K562 (cell line): ENCODE data around the gene USP15. TPM values are rescaled to one million over a fixed set of nuclear protein-coding genes. Genes with fewer than 3 reads are reported as not detected.

Source experiments
- CTCFL ChIP-seq: IDR thresholded peaks from 2 replicates; pipeline ENCODE4 v1.6.1; 2011; ENCODE audit warnings: borderline replicate concordance, low read depth, mild to moderate bottlenecking, moderate library complexity, low read length; ENCODE audit not compliant: insufficient read depth, poor library complexity, severe bottlenecking
- E2F4 ChIP-seq: sonication (generic); formaldehyde crosslinking; IDR thresholded peaks from 2 replicates; pipeline ENCODE4 v1.8.0; 2022; ENCODE audit warnings: mild to moderate bottlenecking, low read depth, missing genetic modification reagents
- MCM7 ChIP-seq, 2 experiments: fragments of 450-650 bp; IDR thresholded peaks; 2 replicates each; pipeline ENCODE4 v1.6.1; 2016 to 2018
- MEF2D ChIP-seq: conservative IDR thresholded peaks from 2 replicates; pipeline ENCODE4 v1.6.1; 2016; ENCODE audit warnings: low read depth, missing genetic modification characterization, missing compliant biosample characterization
- PBX2 ChIP-seq, 2 experiments: IDR thresholded peaks in 1 of 2; conservative IDR thresholded peaks in 1 of 2; 2 replicates each; pipeline ENCODE4 v1.6.1; 2016; ENCODE audit warnings: low read depth in 2 of 2, mild to moderate bottlenecking in 1 of 2, missing compliant biosample characterization in 1 of 2, missing genetic modification characterization in 1 of 2, moderate library complexity in 1 of 2
- PHF8 ChIP-seq: fragments of 200-600 bp; sonication (generic); IDR thresholded peaks from 2 replicates; pipeline ENCODE4 v1.6.1; 2012; ENCODE audit warnings: mixed run types, mild to moderate bottlenecking, inconsistent platforms, low read length, moderate library complexity, borderline replicate concordance
- PKNOX1 ChIP-seq: fragments of 450-650 bp; IDR thresholded peaks from 2 replicates; pipeline ENCODE4 v1.6.1; 2016
- POLR2A ChIP-seq: fragments of 450-650 bp; conservative IDR thresholded peaks from 2 replicates; pipeline ENCODE4 v1.6.1; 2016
- PTBP1 ChIP-seq: fragments of 200-400 bp; formaldehyde crosslinking; IDR thresholded peaks from 2 replicates; pipeline ENCODE4 v1.6.1; 2017; ENCODE audit warnings: low read depth, low read length
- RBM15 ChIP-seq: fragments of 200-400 bp; formaldehyde crosslinking; IDR thresholded peaks from 2 replicates; pipeline ENCODE4 v1.6.1; 2018; ENCODE audit warnings: mild to moderate bottlenecking, low read length, moderate library complexity; ENCODE audit not compliant: insufficient read depth
- SNIP1 ChIP-seq: fragments of 450-650 bp; IDR thresholded peaks from 2 replicates; pipeline ENCODE4 v1.7.1; 2017; ENCODE audit warnings: low read depth, mild to moderate bottlenecking
- STAT5B ChIP-seq: fragments of 250-450 bp; sonication (Bioruptor Pico); IDR thresholded peaks from 2 replicates; pipeline ENCODE4 v1.8.0; 2021; ENCODE audit warnings: mild to moderate bottlenecking, inconsistent platforms
- TRIM25 ChIP-seq: fragments of 450-650 bp; IDR thresholded peaks from 2 replicates; pipeline ENCODE4 v1.7.0; 2016; ENCODE audit warnings: borderline replicate concordance
- ZNF639 ChIP-seq, 2 experiments: fragments of 200-800 bp in 1 of 2; sonication (Bioruptor generic) in 1 of 2; sonication (generic) in 1 of 2; formaldehyde crosslinking in 1 of 2; IDR thresholded peaks in 1 of 2; conservative IDR thresholded peaks in 1 of 2; 2 replicates each; pipeline versions ENCODE4 v1.5.0 to v1.6.1; 2016 to 2020; ENCODE audit warnings: missing compliant biosample characterization in 1 of 2, missing genetic modification characterization in 1 of 2, missing genetic modification reagents in 1 of 2
- polyA plus RNA-seq, 8 experiments: library from polyadenylated mRNA; depleted of rRNA in 4 of 8; stranded (reverse) in 5 of 8; unstranded in 3 of 8; fragments of >200 nt; fragmentation: Nextera tagmentation in 2 of 8; fragmentation: Illumina TruSeq in 1 of 8; extraction: Ambion mirVana in 2 of 8; extraction: Trizol in 1 of 8; gene quantifications; 2 replicates each; pipeline versions ENCODE4 v1.2.1 to v1.2.3, GENCODE V29; 2011 to 2014; ENCODE audit warnings: inconsistent platforms in 1 of 8, missing spikeins in 1 of 8
- total RNA-seq, 7 experiments: library from RNA; depleted of rRNA in 6 of 7; stranded (reverse); fragments of >200 nt in 6 of 7; fragmentation: Illumina TruSeq in 2 of 7; extraction: Trizol in 2 of 7; gene quantifications; 2 replicates each; pipeline versions ENCODE4 v1.2.1 to v1.2.3, GENCODE V29; 2011 to 2021; ENCODE audit warnings: low replicate concordance in 1 of 7

USP15 gene
- total and polyA plus RNA-seq, 9 of the 15 experiments (the other 6 are each of a cell fraction or from before 2014, with no cell fraction given): 140 to 272 (median 182) TPM

GRCh38 chr12:62260733-62261683 lies 804 bp downstream of the USP15 start (continued):
- TF ChIP-seq TRIM25 (no peak), RBM15 (no peak), PBX2 (CRISPR knock-in tag; IDR thresholded peaks at IDR 0.05; ENCODE audit: low read depth) (no peak), PBX2 (tag; conservative IDR thresholded peaks at IDR 0.05; ENCODE audit: low read depth) (no peak), ZNF639 (CRISPR knock-in tag; conservative IDR thresholded peaks at IDR 0.05 in 1 of 2, IDR thresholded peaks at IDR 0.05 in 1 of 2) (0 out of 4 replicates have a peak, but pooled peaks of 1 of the 2 experiments have one; percentile 6), SNIP1 (no peak), STAT5B (CRISPR knock-in tag) (no peak), PKNOX1 (0 out of 2 replicates have a peak, but pooled peaks have one; percentile 13), MEF2D (tag) (no peak), PHF8 (no peak), CTCFL (no peak), PTBP1 (no peak), E2F4 (CRISPR knock-in tag) (no peak), POLR2A (no peak), MCM7 (IDR thresholded peaks at IDR 0.05) (no peak)
